Stimulated activated CD8-positive, alpha-beta memory T cell treated with anti-CD3 and anti-CD28 coated beads, Interleukin-7, amount 100 ng/mL, for 1 hour (primary cell): ENCODE data around the gene QRFP.
"Not testable (repeated sequence)": the region's sequence is repeated elsewhere in the genome, so short reads cannot be mapped to it uniquely, and the experiment has no call there.

ENCODE experiments used
- DNase-seq, 2 donors: peaks; one replicate each; pipeline ENCODE4 v3.0.0-alpha.2; 2020; ENCODE audit warnings: low read depth in 2 of 2

Gene QRFP

DNA sequence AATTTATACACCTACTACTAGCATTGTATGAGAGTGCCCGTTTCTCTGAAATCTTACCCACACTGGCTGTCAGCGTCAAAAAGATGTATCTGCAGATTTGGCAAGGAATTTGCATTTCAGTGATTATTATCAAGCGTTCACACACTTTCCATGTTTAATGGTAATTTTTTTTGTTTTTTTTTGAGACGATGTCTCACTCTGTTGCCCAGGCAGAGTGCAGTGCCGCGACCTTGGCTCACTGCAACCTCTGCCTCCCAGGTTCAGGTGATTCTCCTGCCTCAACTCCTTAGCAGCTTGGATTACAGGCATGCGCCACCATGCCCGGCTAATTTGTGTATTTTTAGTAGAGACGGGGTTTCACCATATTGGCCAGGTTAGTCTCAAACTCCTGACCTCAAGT lies 47.3 kb downstream of the QRFP start:
- no peak for DNase-seq

DNA sequence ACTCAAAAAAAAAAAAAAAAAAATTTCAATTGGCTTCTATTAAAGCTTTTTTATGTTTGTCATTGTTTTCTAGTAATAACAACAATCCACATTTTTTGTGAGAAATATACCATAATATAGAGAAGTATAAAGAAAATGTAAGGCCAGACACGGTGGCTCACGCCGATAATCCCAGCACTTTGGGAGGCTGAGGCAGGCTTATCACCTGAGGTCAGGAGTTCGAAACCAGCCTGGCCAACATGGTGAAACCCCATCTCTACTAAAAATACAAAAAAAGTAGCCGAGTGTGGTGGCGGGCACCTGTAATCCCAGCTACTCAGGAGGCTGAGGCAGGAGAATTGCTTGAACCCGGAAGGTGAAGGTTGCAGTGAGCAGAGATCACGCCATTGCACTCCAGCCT lies 48.1 kb downstream of the QRFP start:
- DNase-seq, result not testable (repeated sequence)

DNA sequence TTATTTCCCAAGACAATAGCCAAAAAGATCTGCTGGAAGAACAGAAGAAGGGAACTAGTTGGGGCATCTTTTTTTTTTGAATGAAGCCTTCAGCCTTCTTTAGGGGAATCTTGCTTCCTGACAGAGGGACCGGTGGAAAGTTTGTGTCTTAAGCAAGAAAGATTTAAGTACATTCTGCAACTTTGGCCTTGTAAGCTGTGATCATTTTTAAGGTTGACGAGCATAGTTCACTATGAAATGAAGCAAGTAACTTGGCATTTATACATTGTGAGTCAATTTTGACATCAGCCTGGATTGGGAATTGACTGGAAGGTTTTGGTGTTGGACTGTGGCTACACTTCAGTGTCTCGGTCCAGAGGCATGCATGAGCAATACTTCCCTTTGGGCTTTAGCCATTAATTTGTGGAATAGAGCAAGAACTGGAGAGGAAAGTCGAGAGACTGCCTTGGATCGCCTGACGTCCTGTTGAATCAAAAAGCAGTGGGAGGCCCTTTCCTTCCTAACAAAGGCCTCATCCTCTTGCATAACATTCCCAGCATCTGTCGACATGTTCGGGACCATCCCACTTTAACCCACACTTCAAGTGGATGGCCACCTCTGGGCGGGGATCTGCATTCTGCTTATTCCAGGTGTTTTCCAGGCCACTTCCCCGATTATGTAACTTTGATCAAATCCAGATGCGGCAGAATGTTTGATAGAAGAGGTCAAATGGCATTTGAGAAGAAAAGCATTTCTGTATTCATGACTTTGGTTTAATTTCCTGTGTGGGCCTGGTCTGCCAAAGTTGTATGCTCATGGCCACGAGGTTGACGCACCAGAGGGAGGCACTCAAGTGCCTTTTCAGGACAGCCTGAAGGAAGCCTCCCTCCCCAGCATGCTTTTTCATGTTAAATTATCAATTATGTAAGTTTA lies 49.0 kb downstream of the QRFP start:
- DNase-seq, result no peak

DNA sequence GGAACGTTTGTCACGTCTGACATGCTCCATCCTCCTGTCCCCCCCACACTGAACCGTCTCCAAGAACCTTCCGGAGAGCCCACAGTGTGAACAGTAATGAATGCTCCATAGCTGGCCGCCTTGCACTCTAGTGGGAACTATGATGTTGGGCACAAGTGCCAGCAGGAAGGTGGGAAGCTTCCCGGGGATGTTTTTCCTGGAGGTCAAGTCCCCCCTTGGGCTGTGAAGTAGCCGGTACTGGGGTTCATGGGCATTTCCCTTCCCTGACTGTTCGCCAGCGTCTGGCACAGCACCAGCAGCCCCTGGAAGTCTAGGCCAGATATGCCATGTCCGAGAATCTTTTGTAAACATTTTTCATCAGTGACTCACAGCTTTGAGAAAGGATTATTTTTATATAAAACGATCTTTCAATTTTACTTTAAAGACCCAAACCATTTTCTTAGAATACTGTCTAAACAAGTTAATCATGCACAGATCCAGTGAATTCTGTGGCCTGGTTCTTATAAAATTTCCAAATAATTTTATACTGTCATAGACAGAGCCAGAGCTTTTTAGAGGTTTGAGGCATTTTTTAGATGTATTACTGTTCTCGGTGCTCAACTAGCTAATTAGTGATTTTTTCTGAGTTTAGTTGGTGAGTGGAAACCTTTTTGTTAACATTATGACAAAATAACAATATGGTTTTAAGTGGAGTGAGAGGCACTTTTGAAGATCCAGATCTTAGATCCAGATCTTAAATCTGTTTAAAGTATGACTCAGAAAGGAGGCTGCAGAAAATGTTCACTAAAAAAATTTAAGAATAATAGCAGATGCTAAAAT lies 49.9 kb downstream of the QRFP start:
- DNase-seq, result no peak

DNA sequence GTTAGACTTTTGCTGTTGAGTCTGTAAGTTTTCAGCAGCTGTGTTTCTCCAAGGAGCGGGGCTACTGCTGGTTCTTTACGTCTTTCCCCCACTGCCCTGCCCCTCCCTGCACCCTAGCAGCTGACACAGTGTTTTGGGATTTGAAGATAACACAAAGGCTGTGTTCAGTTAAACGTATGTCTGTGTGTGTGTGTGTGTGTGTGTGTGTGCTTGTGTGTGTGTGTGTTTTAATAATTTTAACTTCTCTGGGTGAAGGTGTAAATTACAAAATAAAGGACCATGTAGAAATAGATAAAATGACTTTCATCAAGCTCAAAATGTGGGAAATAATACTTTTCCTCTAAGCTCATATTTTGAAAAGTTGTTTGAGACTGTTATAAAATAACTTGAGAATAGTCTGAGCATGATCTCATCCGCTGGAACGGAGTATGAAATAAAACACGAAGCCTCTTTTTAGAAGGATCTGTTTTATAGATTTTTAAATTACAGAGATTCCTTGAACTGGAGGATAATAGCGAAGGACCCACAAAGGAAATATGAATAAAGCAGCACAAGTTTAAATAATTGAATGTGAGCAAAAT lies 50.6 kb downstream of the QRFP start:
- DNase-seq, result no peak

DNA sequence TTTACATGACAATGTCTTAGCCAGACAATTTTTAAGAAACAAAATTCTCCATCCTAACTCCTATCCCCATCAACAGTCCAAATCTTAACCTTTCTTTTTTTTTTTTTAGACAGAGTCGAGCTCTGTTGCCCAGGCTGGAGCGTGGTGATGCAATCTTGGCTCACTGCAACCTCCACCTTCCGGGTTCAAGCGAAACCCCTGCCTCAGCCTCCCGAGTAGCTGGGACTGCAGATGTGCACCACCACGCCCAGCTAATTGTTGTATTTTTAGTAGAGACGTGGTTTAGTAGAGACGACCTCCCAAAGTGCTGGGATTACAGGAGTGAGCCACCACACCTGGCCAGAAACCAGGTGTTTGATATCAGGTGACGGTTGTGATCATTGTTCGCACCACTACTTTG lies 51.4 kb downstream of the QRFP start:
- no peak for DNase-seq

DNA sequence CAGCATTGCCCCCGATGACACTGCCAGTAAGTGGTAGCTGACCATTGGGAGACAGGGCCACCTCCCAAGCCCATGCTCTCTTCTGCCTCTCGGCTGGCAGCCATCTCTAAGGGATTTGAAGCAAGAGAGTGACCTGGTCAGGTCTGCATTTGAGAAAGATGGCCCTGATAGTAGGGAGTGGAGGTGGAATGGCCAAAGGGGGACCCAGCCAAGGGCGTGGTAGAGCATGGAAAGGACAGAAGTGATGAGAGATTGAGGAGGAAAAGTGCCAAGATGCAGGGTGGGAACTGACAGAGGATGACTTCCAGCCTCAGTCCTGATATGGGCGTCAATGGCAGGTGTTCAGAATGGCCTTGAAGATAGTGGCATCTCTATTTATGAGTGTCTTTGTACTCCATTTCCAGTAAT lies 52.6 kb downstream of the QRFP start:
- DNase-seq, result no peak

DNA sequence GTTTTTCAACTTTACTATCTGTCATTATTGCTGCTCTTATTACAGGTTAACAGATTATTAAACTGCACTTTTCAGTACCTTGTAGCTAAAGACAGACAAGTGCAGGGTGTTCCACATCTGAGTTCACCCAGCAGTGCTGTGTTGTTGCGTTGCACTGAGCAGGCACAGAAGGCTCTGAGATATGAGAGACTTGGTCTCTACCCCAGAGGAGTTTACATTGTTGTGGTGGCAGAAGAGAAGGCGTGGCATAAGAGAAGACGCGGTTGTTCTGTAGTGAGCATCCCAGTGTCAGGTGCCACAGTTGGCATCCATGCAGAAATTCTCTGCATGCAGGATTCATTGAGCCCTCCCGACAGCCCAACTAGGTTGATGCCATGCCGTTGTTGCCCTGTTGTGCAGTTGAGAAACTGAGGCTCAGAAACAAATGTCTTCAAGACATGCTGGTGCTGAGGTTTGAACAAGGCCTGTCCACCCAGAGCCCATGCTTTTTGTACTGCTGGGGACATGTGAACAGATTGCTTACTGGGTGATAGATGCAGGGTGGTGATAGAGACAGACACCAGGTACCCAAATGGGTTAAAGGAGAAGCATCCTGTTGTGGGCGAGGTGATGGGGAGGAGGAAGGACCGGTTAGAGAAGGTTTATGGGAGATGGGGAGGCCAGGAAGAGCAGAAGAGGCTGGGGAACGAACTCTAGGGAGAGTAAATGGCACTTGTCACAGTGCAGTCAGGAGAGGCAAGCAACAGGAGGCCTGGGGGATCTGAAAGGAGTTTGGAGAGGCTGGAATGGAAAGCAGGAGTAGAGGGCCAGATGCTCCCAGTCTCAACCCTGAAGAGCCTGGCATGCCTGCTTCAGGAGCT lies 53.3 kb downstream of the QRFP start:
- DNase-seq, result no peak
